PFSK-1 (cell line): ENCODE measurements around the gene CEBPA.

Experiments
- FOXP2 ChIP-seq: optimal IDR thresholded peaks from 2 replicates; pipeline ENCODE3; 2011; ENCODE audit warnings: borderline replicate concordance, control low read depth, inconsistent platforms; ENCODE audit not compliant: insufficient read depth; ENCODE audit errors: extremely low read length, extremely low read depth
- POLR2AphosphoS5 ChIP-seq: IDR thresholded peaks from 2 replicates; pipeline ENCODE4 v1.6.1; 2012; ENCODE audit warnings: low read depth, mild to moderate bottlenecking, control low read depth, low read length, moderate library complexity
- SIN3A ChIP-seq: IDR thresholded peaks from 2 replicates; pipeline ENCODE4 v1.6.1; 2012; ENCODE audit warnings: mild to moderate bottlenecking, low read length, moderate library complexity, borderline replicate concordance; ENCODE audit not compliant: insufficient read depth
- TAF1 ChIP-seq: IDR thresholded peaks from 2 replicates; pipeline ENCODE4 v1.6.1; 2012; ENCODE audit warnings: low read length, control low read depth, borderline replicate concordance; ENCODE audit not compliant: insufficient read depth
- TF ChIP-seq, protein P1 (sequence below), 2 experiments: IDR thresholded peaks; 2 replicates each; pipeline versions ENCODE4 v1.6.1 to v1.8.0; 2011 to 2012; ENCODE audit warnings: low read depth in 2 of 2, low read length in 2 of 2, control low read depth in 1 of 2, inconsistent platforms in 1 of 2, mild to moderate bottlenecking in 1 of 2, moderate library complexity in 1 of 2; ENCODE audit not compliant: insufficient read depth in 1 of 2

CEBPA gene

GRCh38 chr19:33292595-33293254, 9.6 kb downstream of the CEBPA start:
- TF ChIP-seq SIN3A (no peak), FOXP2 (no peak), POLR2AphosphoS5 (no peak), TAF1 (no peak)
- TF ChIP-seq, protein P1, sequence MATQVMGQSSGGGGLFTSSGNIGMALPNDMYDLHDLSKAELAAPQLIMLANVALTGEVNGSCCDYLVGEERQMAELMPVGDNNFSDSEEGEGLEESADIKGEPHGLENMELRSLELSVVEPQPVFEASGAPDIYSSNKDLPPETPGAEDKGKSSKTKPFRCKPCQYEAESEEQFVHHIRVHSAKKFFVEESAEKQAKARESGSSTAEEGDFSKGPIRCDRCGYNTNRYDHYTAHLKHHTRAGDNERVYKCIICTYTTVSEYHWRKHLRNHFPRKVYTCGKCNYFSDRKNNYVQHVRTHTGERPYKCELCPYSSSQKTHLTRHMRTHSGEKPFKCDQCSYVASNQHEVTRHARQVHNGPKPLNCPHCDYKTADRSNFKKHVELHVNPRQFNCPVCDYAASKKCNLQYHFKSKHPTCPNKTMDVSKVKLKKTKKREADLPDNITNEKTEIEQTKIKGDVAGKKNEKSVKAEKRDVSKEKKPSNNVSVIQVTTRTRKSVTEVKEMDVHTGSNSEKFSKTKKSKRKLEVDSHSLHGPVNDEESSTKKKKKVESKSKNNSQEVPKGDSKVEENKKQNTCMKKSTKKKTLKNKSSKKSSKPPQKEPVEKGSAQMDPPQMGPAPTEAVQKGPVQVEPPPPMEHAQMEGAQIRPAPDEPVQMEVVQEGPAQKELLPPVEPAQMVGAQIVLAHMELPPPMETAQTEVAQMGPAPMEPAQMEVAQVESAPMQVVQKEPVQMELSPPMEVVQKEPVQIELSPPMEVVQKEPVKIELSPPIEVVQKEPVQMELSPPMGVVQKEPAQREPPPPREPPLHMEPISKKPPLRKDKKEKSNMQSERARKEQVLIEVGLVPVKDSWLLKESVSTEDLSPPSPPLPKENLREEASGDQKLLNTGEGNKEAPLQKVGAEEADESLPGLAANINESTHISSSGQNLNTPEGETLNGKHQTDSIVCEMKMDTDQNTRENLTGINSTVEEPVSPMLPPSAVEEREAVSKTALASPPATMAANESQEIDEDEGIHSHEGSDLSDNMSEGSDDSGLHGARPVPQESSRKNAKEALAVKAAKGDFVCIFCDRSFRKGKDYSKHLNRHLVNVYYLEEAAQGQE (IDR thresholded peaks at IDR 0.05; ENCODE audit: insufficient read depth in 1 of 2, low read depth in 2 of 2, low read length in 2 of 2), result no peak

GRCh38 chr19:33291623-33292534, 10.5 kb downstream of the CEBPA start:
- TF ChIP-seq TAF1 (no peak), FOXP2 (no peak), SIN3A (no peak), POLR2AphosphoS5 (no peak)
- TF ChIP-seq, protein P1 (IDR thresholded peaks at IDR 0.05; ENCODE audit: insufficient read depth in 1 of 2, low read depth in 2 of 2, low read length in 2 of 2), result no peak

- no peak for TF ChIP-seq POLR2AphosphoS5
- no peak for TF ChIP-seq SIN3A
- TF ChIP-seq, protein P1 (IDR thresholded peaks at IDR 0.05; ENCODE audit: insufficient read depth in 1 of 2, low read depth in 2 of 2, low read length in 2 of 2), result no peak
- TF ChIP-seq FOXP2, result no peak
- TF ChIP-seq TAF1, result no peak
These were observed 11.2 kb downstream of the CEBPA start for GRCh38 chr19:33290956-33291622.

DNA sequence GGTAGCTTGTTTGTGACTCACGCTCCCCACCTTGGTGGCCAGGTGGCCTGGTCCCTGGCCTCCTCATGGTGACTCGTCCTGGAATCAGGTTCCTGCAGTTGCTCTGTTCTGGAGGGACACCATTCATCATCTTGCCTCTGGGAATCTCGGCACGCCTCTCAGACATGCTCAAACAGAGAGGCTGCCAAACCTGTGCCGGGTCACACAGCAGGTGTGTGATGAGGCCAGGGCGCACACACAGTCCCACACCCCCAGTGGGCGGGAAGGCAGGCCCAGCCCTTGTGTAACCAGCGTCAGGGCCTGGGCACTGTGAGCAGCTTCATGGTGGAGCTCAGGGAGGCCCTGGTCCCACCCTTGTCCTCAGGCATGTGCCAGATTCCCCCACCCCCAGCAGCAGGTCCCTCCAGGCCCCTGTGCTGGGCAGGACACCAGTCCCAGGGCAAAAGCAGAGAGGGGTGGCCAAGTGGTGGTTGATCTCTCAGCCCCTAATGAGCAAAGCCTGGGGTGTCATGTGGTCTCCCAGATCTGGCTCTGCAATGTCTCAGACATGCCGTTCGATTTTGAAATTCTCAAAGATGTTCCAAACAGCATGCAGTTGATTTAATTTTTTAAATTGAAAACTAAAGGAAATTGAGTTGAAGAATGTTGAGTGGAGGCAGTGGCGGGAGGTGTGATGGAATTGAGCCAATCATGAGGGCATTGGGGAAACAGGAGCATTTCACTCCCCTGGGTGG, 12.1 kb downstream of the CEBPA start:
- TF ChIP-seq POLR2AphosphoS5, result no peak

- TF ChIP-seq POLR2AphosphoS5 (no peak), TAF1 (no peak), SIN3A (no peak), FOXP2 (no peak)
- TF ChIP-seq, protein P1 (IDR thresholded peaks at IDR 0.05; ENCODE audit: insufficient read depth in 1 of 2, low read depth in 2 of 2, low read length in 2 of 2), result no peak
These were observed 13.1 kb downstream of the CEBPA start for GRCh38 chr19:33289261-33289660.
